HCT116 (cell line): ENCODE data around the gene RNF126. TPM values are rescaled to one million over a fixed set of nuclear protein-coding genes. Genes with fewer than 3 reads are reported as not detected.

Experiments used
- ATAC-seq: fragments of 200-7000 bp; cut with Tn5 transposase; 2 replicates; pipeline ENCODE4 v1.9.1; 2020; ENCODE audit warnings: mild to moderate bottlenecking, moderate library complexity
- BruUV-seq: library from RNA; stranded (reverse); fragments of 400-500 nt; replicated peaks from 2 replicates; lab custom pipeline; 2021; lab: Mats Ljungman, UMichigan
- CTCF ChIA-PET: fragments of 300-600 bp; sonication (Branson Sonifier 250); formaldehyde crosslinking; loops from one replicate; lab custom pipeline; 2021; ENCODE audit warnings: antibody characterized with exemption; lab: Charles Lee
- POLR2A ChIA-PET: fragments of 300-600, 350-600 bp; sonication (Branson Sonifier 250); formaldehyde crosslinking; loops from one replicate; lab custom pipeline; 2021; ENCODE audit warnings: antibody characterized with exemption; lab: Charles Lee
- RAD21 ChIA-PET, 2 experiments: fragments of 300-600 bp; sonication (Branson Sonifier 250); formaldehyde crosslinking; loops; one replicate each; lab custom pipeline; 2023; ENCODE audit warnings: low total read pairs in 2 of 2; ENCODE audit not compliant: uncharacterized antibody in 2 of 2, unreplicated experiment in 2 of 2, low non-redundant PET in 1 of 2; lab: Charles Lee
- DNase-seq: peaks from one replicate; pipeline ENCODE4 v3.0.0-alpha.2; 2010; ENCODE audit warnings: low read depth, low spot score
- H2AFZ ChIP-seq: fragments of 200-600 bp; shearing (Covaris generic), sonication (generic); 2 replicates; pipeline ENCODE4 v1.6.1; 2017; ENCODE audit warnings: low read depth, mixed run types, mixed read lengths, antibody characterized with exemption, low read length; ENCODE audit not compliant: poor library complexity, severe bottlenecking
- H3K27ac ChIP-seq: 2 replicates; pipeline ENCODE4 v1.5.1; 2012; ENCODE audit warnings: low read depth, low read length
- H3K27me3 ChIP-seq: fragments of 200-600 bp; sonication (generic); 2 replicates; pipeline ENCODE4 v1.6.1; 2016; ENCODE audit warnings: mixed run types, low read length, mixed read lengths; ENCODE audit not compliant: insufficient read depth
- H3K36me3 ChIP-seq, 2 experiments: fragments of 200-500 bp in 1 of 2; fragments of 200-600 bp in 1 of 2; sonication (Bioruptor generic) in 1 of 2; sonication (generic) in 1 of 2; 2 replicates each; pipeline versions ENCODE4 v1.5.1 to v1.6.1; 2014 to 2016; ENCODE audit warnings: low read length in 2 of 2, inconsistent platforms in 1 of 2, mixed read lengths in 1 of 2, mixed run types in 1 of 2; ENCODE audit not compliant: insufficient read depth in 2 of 2, control insufficient read depth in 1 of 2
- H3K4me1 ChIP-seq, 2 experiments: fragments of 200-600 bp in 1 of 2; sonication (generic) in 1 of 2; 2 replicates each; pipeline versions ENCODE4 v1.5.1 to v1.6.1; 2012 to 2017; ENCODE audit warnings: low read length in 2 of 2, inconsistent platforms in 1 of 2, mild to moderate bottlenecking in 1 of 2, mixed read lengths in 1 of 2, mixed run types in 1 of 2, moderate library complexity in 1 of 2; ENCODE audit not compliant: insufficient read depth in 2 of 2, control insufficient read depth in 1 of 2
- H3K4me2 ChIP-seq: fragments of 200-600 bp; sonication (generic); 2 replicates; pipeline ENCODE4 v1.6.1; 2017; ENCODE audit warnings: mixed run types, low read length, mixed read lengths
- H3K4me3 ChIP-seq, 2 experiments: fragments of 200-600 bp in 1 of 2; sonication (generic) in 1 of 2; replicated peaks in 1 of 2; 2 replicates each; pipeline ENCODE4 v1.5.1; 2011 to 2016; ENCODE audit warnings: low read length in 2 of 2, control low read depth in 1 of 2, low read depth in 1 of 2, mild to moderate bottlenecking in 1 of 2, mixed read lengths in 1 of 2, mixed run types in 1 of 2
- H3K79me2 ChIP-seq: fragments of 200-600 bp; sonication (generic); 2 replicates; pipeline ENCODE4 v1.6.1; 2017; ENCODE audit warnings: mild to moderate bottlenecking, mixed run types, low read length, moderate library complexity, mixed read lengths; ENCODE audit not compliant: insufficient read depth
- H3K9ac ChIP-seq: fragments of 200-600 bp; sonication (generic); 2 replicates; pipeline ENCODE4 v1.6.1; 2016; ENCODE audit warnings: low read length, mixed read lengths
- H3K9me2 ChIP-seq: fragments of 200-600 bp; sonication (generic), shearing (Covaris generic); 2 replicates; pipeline ENCODE4 v1.6.1; 2017; ENCODE audit warnings: mixed run types, mild to moderate bottlenecking, moderate library complexity; ENCODE audit not compliant: insufficient read depth
- H3K9me3 ChIP-seq, 2 experiments: fragments of 200-500 bp in 1 of 2; fragments of 200-600 bp in 1 of 2; sonication (Bioruptor generic) in 1 of 2; sonication (generic) in 1 of 2; 2 replicates each; pipeline ENCODE4 v1.6.1; 2014 to 2017; ENCODE audit warnings: low read length in 2 of 2, mixed read lengths in 2 of 2, inconsistent platforms in 1 of 2, low read depth in 1 of 2, mild to moderate bottlenecking in 1 of 2, mixed run types in 1 of 2, moderate library complexity in 1 of 2; ENCODE audit not compliant: control insufficient read depth in 1 of 2, insufficient read depth in 1 of 2
- H4K20me1 ChIP-seq: fragments of 200-600 bp; sonication (generic), shearing (Covaris generic); 2 replicates; pipeline ENCODE4 v1.6.1; 2017; ENCODE audit warnings: mixed run types, mild to moderate bottlenecking, moderate library complexity; ENCODE audit not compliant: insufficient read depth
- CTCF ChIP-seq, 3 experiments: fragments of 200-600 bp in 1 of 3; sonication (generic) in 1 of 3; IDR thresholded peaks in 2 of 3; conservative IDR thresholded peaks in 1 of 3; 2 replicates each; pipeline ENCODE4 v1.5.1; 2012 to 2017; ENCODE audit warnings: low read depth in 2 of 3, low read length in 2 of 3, antibody characterized with exemption in 1 of 3, borderline replicate concordance in 1 of 3, control low read depth in 1 of 3, mild to moderate bottlenecking in 1 of 3, mixed read lengths in 1 of 3, mixed run types in 1 of 3, moderate library complexity in 1 of 3; ENCODE audit not compliant: insufficient read depth in 1 of 3
- EGR1 ChIP-seq: IDR thresholded peaks from 2 replicates; pipeline ENCODE4 v1.6.1; 2012; ENCODE audit warnings: low read depth
- JUND ChIP-seq: IDR thresholded peaks from 2 replicates; pipeline ENCODE4 v1.6.1; 2012
- MAX ChIP-seq: IDR thresholded peaks from 2 replicates; pipeline ENCODE4 v1.6.1; 2012
- POLR2A ChIP-seq: IDR thresholded peaks from 2 replicates; pipeline ENCODE4 v1.7.0; 2011; ENCODE audit warnings: borderline replicate concordance; ENCODE audit not compliant: insufficient read depth, insufficient read length; ENCODE audit errors: extremely low read depth
- POLR2AphosphoS5 ChIP-seq: IDR thresholded peaks from 2 replicates; pipeline ENCODE4 v1.6.1; 2011; ENCODE audit warnings: mild to moderate bottlenecking, low read depth, low read length, moderate library complexity
- REST ChIP-seq: IDR thresholded peaks from 2 replicates; pipeline ENCODE4 v1.6.1; 2012; ENCODE audit warnings: low read depth
- ZFX ChIP-seq: fragments of 450-650 bp; IDR thresholded peaks from 2 replicates; pipeline ENCODE4 v1.6.1; 2017
- intact Hi-C: fragments of 100-400 bp; cut with micrococcal nuclease; formaldehyde crosslinking; loops from 2 replicates; pipeline ENCODE4 v1.10.0; 2022
- total RNA-seq: library from RNA; stranded (reverse); gene quantifications from one replicate; pipeline ENCODE4 v1.2.1, GENCODE V29; 2021; ENCODE audit not compliant: unreplicated experiment

Gene RNF126
- total RNA-seq, 1 experiment from 2014 or later, result 93.8 TPM

GRCh38 chr19:633068-633785, 29.8 kb downstream of the RNF126 start, which contains the start of gene POLRMT (continued):
- TF ChIP-seq REST, result no peak
- TF ChIP-seq ZFX, result peak; percentile 82; the same call in 1 of the 2 replicates

- Histone ChIP-seq H3K9me2 (no peaks in the 10 kb centered on the region), H3K9me3 (no peaks in the 10 kb centered on the region), H3K4me1 (peaks cover 8 to 16% of the 10 kb centered on the region in 2 experiments; a peak in 2 of 4 replicates), H4K20me1 (no peaks in the 10 kb centered on the region), H3K4me3 (peak overlapping the region; percentile 85 to 97), H3K9ac (peak overlapping the region; percentile 91), H3K79me2 (peaks cover 53% of the 10 kb centered on the region), H3K4me2 (peak overlapping the region; percentile 85), H3K36me3 (peaks cover 11 to 33% of the 10 kb centered on the region in 2 experiments), H3K27me3 (no peaks in the 10 kb centered on the region), H2AFZ (no peak overlapping the region), H3K27ac (peak overlapping the region; percentile 83)
- TF ChIP-seq CTCF (IDR thresholded peaks at IDR 0.05 in 2 of 3, conservative IDR thresholded peaks at IDR 0.05 in 1 of 3; ENCODE audit: borderline replicate concordance in 1 of 3, insufficient read depth in 1 of 3, low read depth in 2 of 3, low read length in 2 of 3) (no peak), MAX (peak; percentile 17; the same call in 1 of the 2 replicates), POLR2AphosphoS5 (no peak), JUND (no peak), EGR1 (peak; percentile 41; the same call in 1 of the 2 replicates), POLR2A (peak; percentile 46)
- BruUV-seq, result no TSS peak
- ChIA-PET POLR2A (no interaction called here), RAD21 (interaction anchor here in 1 of 2 experiments (1.2 kb wide), 1 partner anchor 101 kb away, joined by 4 read pairs; the partner anchor contains the start of gene CDC34), CTCF (no interaction called here)
- DNase-seq (no peak), ATAC-seq (peak; percentile 68)
- intact Hi-C loops, result loop anchor here (1.0 kb wide), 1 partner anchor 44 kb away; no protein-coding TSS in a partner anchor
Observed at GRCh38 chr19:632579-633067, 30.4 kb downstream of the RNF126 start.
